ENCODE results near the gene FAM162B. TPM values are rescaled to one million over a fixed set of nuclear protein-coding genes. Genes with fewer than 3 reads are reported as not detected.

The FAM162B gene
- total RNA-seq, 3 donors from 2014 or later = 0.76 to 0.96 TPM; not detected in 1

GRCh38 chr6:116793224-116793623, 27.7 kb upstream of the FAM162B start:
- DNase-seq (no peak), ATAC-seq (no peak)
- intact Hi-C loops (cut with DNase I, micrococcal nuclease) = no loop called here
- H3K9me3 ChIP-seq = no peaks in the 10 kb centered on the region
- no peak for TF ChIP-seq CTCF (IDR thresholded peaks at IDR 0.05)
- H3K36me3 ChIP-seq (ENCODE audit: low read depth) = no peaks in the 10 kb centered on the region
- H3K4me1 ChIP-seq (ENCODE audit: low read depth) = no peaks in the 10 kb centered on the region
- H3K4me3 ChIP-seq = no peak overlapping the region

GRCh38 chr6:116783852-116784251, 18.3 kb upstream of the FAM162B start:
- ATAC-seq = no peak
- TF ChIP-seq CTCF (IDR thresholded peaks at IDR 0.05) = no peak
- intact Hi-C loops (cut with DNase I, micrococcal nuclease) = no loop called here

GRCh38 chr6:116779573-116780164, 14.2 kb upstream of the FAM162B start:
- peak in 1 of 3 donors; percentile 27 for DNase-seq

More at GRCh38 chr6:116783852-116784251, 18.3 kb upstream of the FAM162B start:
- H3K4me3 ChIP-seq = no peak overlapping the region
- H3K9me3 ChIP-seq = no peaks in the 10 kb centered on the region
- no peaks in the 10 kb centered on the region for H3K36me3 ChIP-seq (ENCODE audit: low read depth)
- H3K4me1 ChIP-seq (ENCODE audit: low read depth) = no peaks in the 10 kb centered on the region
- no peak for DNase-seq

GRCh38 chr6:116773886-116774285, 8.4 kb upstream of the FAM162B start:
- TF ChIP-seq CTCF (IDR thresholded peaks at IDR 0.05) = no peak
- Histone ChIP-seq H3K4me1 (ENCODE audit: low read depth) (no peaks in the 10 kb centered on the region), H3K36me3 (ENCODE audit: low read depth) (no peaks in the 10 kb centered on the region), H3K4me3 (no peak overlapping the region), H3K9me3 (no peaks in the 10 kb centered on the region)
- DNase-seq = no peak
- intact Hi-C loops (cut with DNase I, micrococcal nuclease) = no loop called here
- no peak for ATAC-seq

More at GRCh38 chr6:116779573-116780164, 14.2 kb upstream of the FAM162B start:
- no peak overlapping the region for H3K4me3 ChIP-seq
- no peaks in the 10 kb centered on the region for H3K9me3 ChIP-seq
- no peaks in the 10 kb centered on the region for H3K36me3 ChIP-seq (ENCODE audit: low read depth)
- ATAC-seq = no peak
- H3K4me1 ChIP-seq (ENCODE audit: low read depth) = no peaks in the 10 kb centered on the region
- TF ChIP-seq CTCF (IDR thresholded peaks at IDR 0.05) = peak; percentile 11
- intact Hi-C loops (cut with DNase I, micrococcal nuclease) = no loop called here

GRCh38 chr6:116772450-116772849, 6.9 kb upstream of the FAM162B start:
- intact Hi-C loops (cut with DNase I, micrococcal nuclease) = no loop called here
- Histone ChIP-seq H3K36me3 (ENCODE audit: low read depth) (no peaks in the 10 kb centered on the region), H3K4me3 (no peak overlapping the region), H3K9me3 (no peaks in the 10 kb centered on the region), H3K4me1 (ENCODE audit: low read depth) (no peaks in the 10 kb centered on the region)
- TF ChIP-seq CTCF (IDR thresholded peaks at IDR 0.05) = no peak
- DNase-seq (no peak), ATAC-seq (no peak)

GRCh38 chr6:116767715-116768114, 2.2 kb upstream of the FAM162B start:
- DNase-seq (no peak), ATAC-seq (no peak)
- Histone ChIP-seq H3K4me3 (no peak overlapping the region), H3K4me1 (ENCODE audit: low read depth) (peaks cover 2% of the 10 kb centered on the region), H3K36me3 (ENCODE audit: low read depth) (no peaks in the 10 kb centered on the region), H3K9me3 (no peaks in the 10 kb centered on the region)
- no peak for TF ChIP-seq CTCF (IDR thresholded peaks at IDR 0.05)
- intact Hi-C loops (cut with DNase I, micrococcal nuclease) = no loop called here

All from mucosa of descending colon (tissue), 3 donors.